Cardiac muscle cell (in vitro differentiated cells and primary cell): ENCODE data around the gene FBXW8. TPM values are rescaled to one million over a fixed set of nuclear protein-coding genes. Genes with fewer than 3 reads are reported as not detected.

Experiments
- DNase-seq, 2 donors: peaks; one replicate each; pipeline versions ENCODE4 v3.0.0 to v3.0.0-alpha.2; 2010 to 2017; ENCODE audit warnings: low read depth in 1 of 2, low spot score in 1 of 2
- H3K27ac ChIP-seq: fragments of 200-600 bp; sonication (generic); 2 replicates; pipeline ENCODE4 v1.5.1; 2016
- H3K27me3 ChIP-seq: fragments of 200-600 bp; sonication (generic); 2 replicates; pipeline ENCODE4 v1.6.0; 2016; ENCODE audit warnings: control low read depth
- H3K36me3 ChIP-seq: fragments of 200-600 bp; sonication (generic); 2 replicates; pipeline ENCODE4 v1.5.1; 2016; ENCODE audit warnings: control low read depth
- H3K4me1 ChIP-seq: fragments of 200-600 bp; sonication (generic); 2 replicates; pipeline ENCODE4 v1.8.1; 2017; ENCODE audit warnings: low read depth, mild to moderate bottlenecking, mixed run types
- H3K4me3 ChIP-seq: fragments of 200-600 bp; sonication (generic); 2 replicates; pipeline ENCODE4 v1.5.1; 2016; ENCODE audit warnings: mild to moderate bottlenecking
- H3K9me3 ChIP-seq: fragments of 200-600 bp; sonication (generic); 2 replicates; pipeline ENCODE4 v1.5.1; 2017; ENCODE audit warnings: low read depth, mild to moderate bottlenecking, control low read depth
- CTCF ChIP-seq: IDR thresholded peaks from 2 replicates; pipeline ENCODE4 v1.5.1; 2012; ENCODE audit warnings: low read depth, mild to moderate bottlenecking, low read length
- polyA plus RNA-seq: library from polyadenylated mRNA; unstranded; fragments of >200 nt; fragmentation: Nextera tagmentation; extraction: Ambion mirVana; gene quantifications from 2 replicates; pipeline ENCODE4 v1.2.1, GENCODE V29; 2016
- total RNA-seq: library from RNA; depleted of rRNA; stranded (reverse); fragments of >200 nt; gene quantifications from 2 replicates; pipeline ENCODE4 v1.2.3, GENCODE V29; 2016

FBXW8 gene
- total and polyA plus RNA-seq, 2 experiments from 2014 or later, result 15.3 to 25.7 TPM

GRCh38 chr12:116941188-116941587 lies 30.4 kb downstream of the FBXW8 start:
- DNase-seq, result no peak
- Histone ChIP-seq H3K4me3 (no peak overlapping the region), H3K27ac (no peak overlapping the region), H3K4me1 (peaks cover 16% of the 10 kb centered on the region), H3K9me3 (no peaks in the 10 kb centered on the region), H3K27me3 (no peaks in the 10 kb centered on the region), H3K36me3 (peaks cover 7% of the 10 kb centered on the region)
- TF ChIP-seq CTCF, result no peak

- no peaks in the 10 kb centered on the region for H3K9me3 ChIP-seq
Measured at GRCh38 chr12:116943419-116944372, 32.9 kb downstream of the FBXW8 start.

GRCh38 chr12:116945886-116946550 lies 35.3 kb downstream of the FBXW8 start:
- H3K27ac ChIP-seq, result no peak overlapping the region
- no peaks in the 10 kb centered on the region for H3K9me3 ChIP-seq
- DNase-seq, result no peak
- no peak for TF ChIP-seq CTCF
- peaks cover 14% of the 10 kb centered on the region for H3K36me3 ChIP-seq
- no peak overlapping the region for H3K4me3 ChIP-seq
- H3K4me1 ChIP-seq, result peaks cover 4% of the 10 kb centered on the region
- H3K27me3 ChIP-seq, result no peaks in the 10 kb centered on the region

More at GRCh38 chr12:116943419-116944372, 32.9 kb downstream of the FBXW8 start:
- H3K4me1 ChIP-seq, result peaks cover 16% of the 10 kb centered on the region
- H3K27me3 ChIP-seq, result no peaks in the 10 kb centered on the region
- no peak overlapping the region for H3K27ac ChIP-seq
- peak in 1 of 2 donors; percentile 20 for DNase-seq
- H3K4me3 ChIP-seq, result no peak overlapping the region
- TF ChIP-seq CTCF, result no peak
- peaks cover 14% of the 10 kb centered on the region for H3K36me3 ChIP-seq

- no peak for DNase-seq
- no peak for TF ChIP-seq CTCF
- H3K27ac ChIP-seq, result no peak overlapping the region
- no peaks in the 10 kb centered on the region for H3K27me3 ChIP-seq
- H3K36me3 ChIP-seq, result peaks cover 14% of the 10 kb centered on the region
- H3K9me3 ChIP-seq, result no peaks in the 10 kb centered on the region
- peaks cover 4% of the 10 kb centered on the region for H3K4me1 ChIP-seq
- no peak overlapping the region for H3K4me3 ChIP-seq
Measured at GRCh38 chr12:116948298-116948697, 37.5 kb downstream of the FBXW8 start.

GRCh38 chr12:116950628-116951325 lies 40.0 kb downstream of the FBXW8 start:
- TF ChIP-seq CTCF, result no peak
- DNase-seq, result no peak

More at GRCh38 chr12:116950628-116951325, 40.0 kb downstream of the FBXW8 start:
- peaks cover 7% of the 10 kb centered on the region for H3K4me1 ChIP-seq
- H3K27me3 ChIP-seq, result no peaks in the 10 kb centered on the region
- no peak overlapping the region for H3K27ac ChIP-seq
- H3K9me3 ChIP-seq, result no peaks in the 10 kb centered on the region
- H3K36me3 ChIP-seq, result peaks cover 8% of the 10 kb centered on the region
- no peak overlapping the region for H3K4me3 ChIP-seq
